CD14-positive monocyte (primary cell): ENCODE results near the gene BCDIN3D. TPM values are rescaled to one million over a fixed set of nuclear protein-coding genes. Genes with fewer than 3 reads are reported as not detected.

ENCODE experiments used
- DNase-seq, 3 donors: peaks; one replicate each; pipeline ENCODE4 v3.0.0-alpha.2; 2011 to 2022
- H2AFZ ChIP-seq: 2 replicates; pipeline ENCODE4 v1.6.0; 2012; ENCODE audit warnings: mild to moderate bottlenecking, low read depth, low read length, inconsistent platforms; ENCODE audit not compliant: insufficient read depth, poor library complexity, severe bottlenecking
- H3K27ac ChIP-seq, 2 donors: 1 replicate in 1 of 2; 2 replicates in 1 of 2; pipeline ENCODE4 v1.5.1; 2012 to 2013; ENCODE audit warnings: low read length in 2 of 2, control low read depth in 1 of 2, inconsistent platforms in 1 of 2, low read depth in 1 of 2, mild to moderate bottlenecking in 1 of 2
- H3K27me3 ChIP-seq, 2 donors: one replicate each; pipeline versions ENCODE4 v1.6.0 to v1.6.1; 2011 to 2013; ENCODE audit warnings: low read length in 2 of 2; ENCODE audit not compliant: control insufficient read depth in 2 of 2, insufficient read depth in 2 of 2
- H3K36me3 ChIP-seq, 2 donors: replicated peaks in 1 of 2; 1 replicate in 1 of 2; 2 replicates in 1 of 2; pipeline versions ENCODE4 v1.5.1 to v1.6.1; 2012 to 2013; ENCODE audit warnings: low read length in 2 of 2, control low read depth in 1 of 2, inconsistent platforms in 1 of 2, mild to moderate bottlenecking in 1 of 2; ENCODE audit not compliant: insufficient read depth in 2 of 2, control insufficient read depth in 1 of 2
- H3K4me1 ChIP-seq, 2 donors: 1 replicate in 1 of 2; 2 replicates in 1 of 2; pipeline versions ENCODE4 v1.5.1 to v1.6.1; 2012 to 2013; ENCODE audit warnings: low read length in 2 of 2, control low read depth in 1 of 2, inconsistent platforms in 1 of 2, mild to moderate bottlenecking in 1 of 2, moderate library complexity in 1 of 2; ENCODE audit not compliant: insufficient read depth in 2 of 2, control insufficient read depth in 1 of 2
- H3K4me2 ChIP-seq: replicated peaks from 2 replicates; pipeline ENCODE3; 2012; ENCODE audit warnings: low read length, moderate library complexity, mild to moderate bottlenecking; ENCODE audit not compliant: poor library complexity, severe bottlenecking; ENCODE audit errors: extremely low read depth
- H3K4me3 ChIP-seq, 3 experiments: fragments of 200-600 bp in 1 of 3; sonication (generic) in 1 of 3; replicated peaks in 1 of 3; 1 replicate in 2 of 3; 2 replicates in 1 of 3; pipeline ENCODE4 v1.5.1; 2011 to 2013; ENCODE audit warnings: low read length in 3 of 3, mild to moderate bottlenecking in 3 of 3, control low read depth in 2 of 3, low read depth in 2 of 3, inconsistent platforms in 1 of 3, moderate library complexity in 1 of 3
- H3K79me2 ChIP-seq: 2 replicates; pipeline ENCODE4 v1.6.0; 2012; ENCODE audit warnings: mild to moderate bottlenecking, control low read depth, inconsistent platforms, low read length, moderate library complexity; ENCODE audit not compliant: insufficient read depth
- H3K9ac ChIP-seq: 2 replicates; pipeline ENCODE4 v1.6.0; 2017; ENCODE audit warnings: low read length, mild to moderate bottlenecking; ENCODE audit not compliant: insufficient read depth, poor library complexity, severe bottlenecking
- H3K9me3 ChIP-seq, 2 donors: replicated peaks in 1 of 2; 1 replicate in 1 of 2; 2 replicates in 1 of 2; pipeline versions ENCODE4 v1.5.1 to v1.6.1; 2012 to 2013; ENCODE audit warnings: low read length in 2 of 2, control low read depth in 1 of 2; ENCODE audit not compliant: control insufficient read depth in 1 of 2, insufficient read depth in 1 of 2
- H4K20me1 ChIP-seq: 2 replicates; pipeline ENCODE4 v1.6.0; 2012; ENCODE audit warnings: mild to moderate bottlenecking, low read length, control low read depth, moderate library complexity; ENCODE audit not compliant: insufficient read depth
- H3K27ac Mint-ChIP-seq, 7 donors: one replicate each; pipeline ENCODE4 v1.8.0; 2020; ENCODE audit warnings: mild to moderate bottlenecking in 7 of 7, mixed read lengths in 7 of 7, moderate library complexity in 6 of 7, inconsistent platforms in 2 of 7
- H3K27me3 Mint-ChIP-seq, 3 donors: one replicate each; pipeline ENCODE4 v1.8.0; 2021 to 2022; ENCODE audit warnings: low read depth in 3 of 3, mild to moderate bottlenecking in 3 of 3, mixed read lengths in 3 of 3, moderate library complexity in 3 of 3, inconsistent platforms in 1 of 3
- H3K36me3 Mint-ChIP-seq, 2 donors: one replicate each; pipeline ENCODE4 v1.8.0; 2020; ENCODE audit warnings: mixed read lengths in 2 of 2, inconsistent platforms in 1 of 2, mild to moderate bottlenecking in 1 of 2
- H3K4me1 Mint-ChIP-seq: one replicate; pipeline ENCODE4 v1.8.0; 2020; ENCODE audit warnings: mild to moderate bottlenecking, mixed read lengths
- H3K4me3 Mint-ChIP-seq, 2 donors: one replicate each; pipeline ENCODE4 v1.8.0; 2020; ENCODE audit warnings: mild to moderate bottlenecking in 2 of 2, mixed read lengths in 2 of 2, moderate library complexity in 1 of 2
- H3K9me3 Mint-ChIP-seq, 7 donors: one replicate each; pipeline ENCODE4 v1.8.0; 2020 to 2022; ENCODE audit warnings: mixed read lengths in 7 of 7, mild to moderate bottlenecking in 6 of 7, moderate library complexity in 6 of 7, inconsistent platforms in 2 of 7
- WGBS: methylation state at CpG from one replicate; pipeline ENCODE4 v1.1.5; 2013; ENCODE audit warnings: missing lambda C conversion rate; ENCODE audit not compliant: insufficient coverage; 5-methylcytosine and 5-hydroxymethylcytosine counted together
- intact Hi-C, 2 donors: fragments of 100-400 bp; cut with micrococcal nuclease; formaldehyde crosslinking; loops; one replicate each; pipeline versions ENCODE4 v1.15.0 to v1.15.1; 2023
- polyA plus RNA-seq, 3 donors: library from polyadenylated mRNA; depleted of rRNA in 1 of 3; unstranded in 2 of 3; stranded (reverse) in 1 of 3; fragments of 300-500 nt in 2 of 3; fragments of >200 nt in 1 of 3; fragmentation: Illumina TruSeq in 2 of 3; gene quantifications; 1 replicate in 2 of 3; 2 replicates in 1 of 3; pipeline ENCODE4 v1.2.3, GENCODE V29; 2012 to 2021
- TF ChIP-seq, protein P1 (sequence below): fragments of 200-600 bp; IDR thresholded peaks from one replicate; pipeline ENCODE4 v1.8.0; 2022; ENCODE audit warnings: antibody characterized with exemption, mild to moderate bottlenecking

BCDIN3D gene
- polyA plus RNA-seq, 3 donors, result 0.71 to 1.2 (median 1.0) TPM

DNA sequence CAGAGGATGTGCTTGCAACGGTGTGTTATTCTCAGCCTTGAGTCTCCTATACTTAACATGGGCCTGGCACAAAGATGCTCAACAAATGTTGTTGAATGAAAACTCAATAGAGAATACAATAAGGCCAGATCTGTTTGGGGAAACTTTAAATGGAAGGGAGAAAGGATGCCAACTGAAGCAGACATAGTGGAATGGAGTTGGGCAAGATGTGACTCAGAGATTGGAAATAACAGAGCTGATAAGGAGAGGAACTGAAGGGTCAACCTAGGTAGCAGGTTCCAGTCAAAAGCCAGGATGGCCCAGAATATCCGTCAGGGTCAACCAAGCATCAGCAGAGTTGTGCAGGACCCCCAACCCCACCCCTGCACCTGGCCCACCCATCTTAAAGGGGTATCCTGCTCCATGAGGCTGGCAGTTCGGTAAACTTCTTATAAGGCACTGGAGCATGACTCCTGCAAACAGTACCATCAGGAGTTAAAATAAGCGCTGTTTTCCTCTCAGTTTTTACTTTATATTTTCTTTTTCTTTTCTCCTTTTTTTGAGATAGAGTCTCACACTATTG is 1.1 kb upstream of the BCDIN3D start:
- Mint-ChIP-seq H3K27ac (peak overlapping the region in 1 of 7 donors; percentile 8), H3K36me3 (no peaks in the 10 kb centered on the region), H3K9me3 (peaks cover 0 to 3% (median 0%) of the 10 kb centered on the region in 7 donors), H3K27me3 (peaks cover 9 to 12% (median 10%) of the 10 kb centered on the region in 3 donors), H3K4me3 (no peak overlapping the region), H3K4me1 (peaks cover 29% of the 10 kb centered on the region)
- 100% methylated on average over 4 of the region's 4 CpGs for WGBS
- no peak overlapping the region for H3K4me2 ChIP-seq
- H3K4me3 ChIP-seq, result no peak overlapping the region
- intact Hi-C loops, result no loop called here
- H3K9me3 ChIP-seq, result no peaks in the 10 kb centered on the region
- peaks cover 9 to 13% of the 10 kb centered on the region in 2 donors for H3K27me3 ChIP-seq
- DNase-seq, result peak in 1 of 3 donors; percentile 25
- H3K9ac ChIP-seq, result no peak overlapping the region
- TF ChIP-seq, protein P1, sequence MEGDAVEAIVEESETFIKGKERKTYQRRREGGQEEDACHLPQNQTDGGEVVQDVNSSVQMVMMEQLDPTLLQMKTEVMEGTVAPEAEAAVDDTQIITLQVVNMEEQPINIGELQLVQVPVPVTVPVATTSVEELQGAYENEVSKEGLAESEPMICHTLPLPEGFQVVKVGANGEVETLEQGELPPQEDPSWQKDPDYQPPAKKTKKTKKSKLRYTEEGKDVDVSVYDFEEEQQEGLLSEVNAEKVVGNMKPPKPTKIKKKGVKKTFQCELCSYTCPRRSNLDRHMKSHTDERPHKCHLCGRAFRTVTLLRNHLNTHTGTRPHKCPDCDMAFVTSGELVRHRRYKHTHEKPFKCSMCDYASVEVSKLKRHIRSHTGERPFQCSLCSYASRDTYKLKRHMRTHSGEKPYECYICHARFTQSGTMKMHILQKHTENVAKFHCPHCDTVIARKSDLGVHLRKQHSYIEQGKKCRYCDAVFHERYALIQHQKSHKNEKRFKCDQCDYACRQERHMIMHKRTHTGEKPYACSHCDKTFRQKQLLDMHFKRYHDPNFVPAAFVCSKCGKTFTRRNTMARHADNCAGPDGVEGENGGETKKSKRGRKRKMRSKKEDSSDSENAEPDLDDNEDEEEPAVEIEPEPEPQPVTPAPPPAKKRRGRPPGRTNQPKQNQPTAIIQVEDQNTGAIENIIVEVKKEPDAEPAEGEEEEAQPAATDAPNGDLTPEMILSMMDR, result no peak
- H3K4me1 ChIP-seq, result peaks cover 17 to 25% of the 10 kb centered on the region in 2 donors
- H3K79me2 ChIP-seq, result peaks cover 4% of the 10 kb centered on the region
- H3K36me3 ChIP-seq, result no peaks in the 10 kb centered on the region
- H3K27ac ChIP-seq, result no peak overlapping the region
- H4K20me1 ChIP-seq, result peaks cover 4% of the 10 kb centered on the region
- peak overlapping the region; percentile 91 for H2AFZ ChIP-seq

DNA sequence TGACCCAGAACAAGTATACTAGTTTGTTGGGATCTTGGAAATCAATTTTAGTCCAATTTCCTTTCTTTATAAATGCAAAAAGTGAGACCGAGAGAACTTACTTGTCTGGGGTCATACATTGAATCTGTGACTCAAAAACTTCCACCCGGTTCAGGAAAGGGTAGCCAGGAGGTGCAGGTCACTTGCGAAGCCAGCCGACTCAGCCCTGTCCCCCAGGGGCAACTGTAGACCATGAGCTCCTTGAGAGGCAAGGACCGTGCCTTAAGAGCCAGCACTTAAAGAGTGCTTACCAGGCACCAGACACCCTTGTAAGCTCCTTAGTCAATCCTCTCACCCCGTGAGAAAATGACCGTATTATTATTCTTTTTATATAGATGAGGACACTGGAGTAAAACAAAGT is 505 bp upstream of the BCDIN3D start:
- WGBS, result 95% methylated on average over 4 of the region's 7 CpGs

More for the DNA sequence above, 505 bp upstream of the BCDIN3D start:
- Histone ChIP-seq H3K4me1 (peaks cover 17 to 25% of the 10 kb centered on the region in 2 donors), H3K9ac (peak overlapping the region; percentile 81), H3K27ac (peak overlapping the region; percentile 88 to 93), H3K27me3 (peaks cover 4 to 7% of the 10 kb centered on the region in 2 donors), H3K4me3 (peak overlapping the region; percentile 50 to 81 (median 63)), H3K4me2 (peak overlapping the region; percentile 89), H3K79me2 (peaks cover 4% of the 10 kb centered on the region), H3K9me3 (no peaks in the 10 kb centered on the region), H2AFZ (peak overlapping the region; percentile 91), H4K20me1 (peaks cover 4% of the 10 kb centered on the region), H3K36me3 (no peaks in the 10 kb centered on the region)
- intact Hi-C loops, result no loop called here
- DNase-seq, result no peak
- H3K36me3 Mint-ChIP-seq, result peaks cover 0 to 4% of the 10 kb centered on the region in 2 donors
- H3K4me1 Mint-ChIP-seq, result peaks cover 29% of the 10 kb centered on the region
- TF ChIP-seq, protein P1, result no peak
- peak overlapping the region; percentile 90 to 97 (median 95) for H3K27ac Mint-ChIP-seq
- peak overlapping the region; percentile 89 to 93 for H3K4me3 Mint-ChIP-seq
- H3K9me3 Mint-ChIP-seq, result peaks cover 0 to 3% (median 0%) of the 10 kb centered on the region in 7 donors
- H3K27me3 Mint-ChIP-seq, result peaks cover 4 to 9% (median 5%) of the 10 kb centered on the region in 3 donors
